ENCODE results near the gene APPBP2. TPM values are rescaled to one million over a fixed set of nuclear protein-coding genes. Genes with fewer than 3 reads are reported as not detected.

APPBP2 gene
- total RNA-seq, 1 experiment from 2014 or later, result 11.7 TPM

DNA sequence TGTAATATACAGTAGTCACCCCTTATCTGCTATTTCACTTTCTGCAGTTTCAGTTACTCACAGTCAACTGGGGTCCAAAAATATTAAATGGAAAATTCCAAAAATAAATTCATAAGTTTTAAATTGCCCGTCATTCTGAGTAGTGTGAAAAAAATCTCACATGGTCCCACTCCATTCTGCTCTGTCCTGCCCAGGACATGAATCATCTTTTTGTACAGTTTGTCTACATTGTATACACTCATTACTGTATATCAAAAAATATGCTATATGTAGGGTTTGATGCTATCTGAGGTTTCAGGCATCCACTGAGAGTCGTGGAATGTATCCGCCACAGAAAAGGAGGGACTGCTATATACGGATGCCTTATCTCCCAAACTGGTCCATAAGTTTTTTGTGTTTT lies 16.0 kb upstream of the APPBP2 start:
- Histone ChIP-seq H3K36me3 (replicated peaks; ENCODE audit: control insufficient read depth, insufficient read depth, low read length) (no peaks in the 10 kb centered on the region), H3K27me3 (ENCODE audit: control insufficient read depth, insufficient read depth, low read length) (no peaks in the 10 kb centered on the region), H3K4me3 (ENCODE audit: insufficient read depth, low read depth, low read length) (no peak overlapping the region)
- DNase-seq, result no peak

DNA sequence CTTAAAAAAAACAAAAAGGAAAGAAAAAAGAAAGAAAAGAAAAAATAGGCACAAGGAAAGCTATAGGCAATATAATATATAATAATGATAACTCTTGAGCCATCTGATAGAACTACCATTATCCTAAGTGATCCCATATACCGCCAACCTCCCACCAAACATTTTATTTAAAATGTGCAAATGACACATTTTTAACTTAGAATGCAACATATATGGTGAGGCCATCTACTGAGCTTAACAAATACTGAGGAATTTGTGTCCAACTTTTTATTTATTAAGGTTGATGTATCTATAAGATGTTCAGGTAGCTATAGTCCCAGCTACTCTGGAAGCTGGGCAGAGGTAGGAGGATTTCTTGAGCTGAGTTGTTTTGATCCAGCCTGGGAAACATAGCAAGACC lies 14.4 kb upstream of the APPBP2 start:
- Histone ChIP-seq H3K4me3 (ENCODE audit: insufficient read depth, low read depth, low read length) (no peak overlapping the region), H3K27me3 (ENCODE audit: control insufficient read depth, insufficient read depth, low read length) (no peaks in the 10 kb centered on the region), H3K36me3 (replicated peaks; ENCODE audit: control insufficient read depth, insufficient read depth, low read length) (no peaks in the 10 kb centered on the region)
- no peak for DNase-seq

DNA sequence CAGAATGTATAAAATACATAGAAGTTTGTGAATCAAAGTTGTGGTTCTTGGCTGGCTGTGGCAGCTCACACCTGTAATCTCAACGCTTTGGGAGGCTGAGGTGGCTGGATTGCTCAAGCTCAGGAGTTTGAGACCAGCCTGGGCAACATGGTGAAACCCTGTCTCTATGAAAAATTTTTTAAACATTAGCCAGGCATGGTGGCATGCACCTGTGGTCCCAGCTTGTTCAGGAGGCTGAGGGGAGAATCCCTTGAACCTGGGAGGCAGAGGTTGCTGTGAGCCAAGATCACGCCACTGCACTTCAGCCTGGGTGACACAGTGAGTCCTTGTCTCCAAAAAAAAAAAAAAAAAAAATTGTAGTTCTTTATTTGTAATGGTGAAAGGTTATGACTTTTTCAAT lies 13.8 kb upstream of the APPBP2 start:
- no peak for DNase-seq
- Histone ChIP-seq H3K27me3 (ENCODE audit: control insufficient read depth, insufficient read depth, low read length) (no peaks in the 10 kb centered on the region), H3K4me3 (ENCODE audit: insufficient read depth, low read depth, low read length) (no peak overlapping the region), H3K36me3 (replicated peaks; ENCODE audit: control insufficient read depth, insufficient read depth, low read length) (no peaks in the 10 kb centered on the region)

DNA sequence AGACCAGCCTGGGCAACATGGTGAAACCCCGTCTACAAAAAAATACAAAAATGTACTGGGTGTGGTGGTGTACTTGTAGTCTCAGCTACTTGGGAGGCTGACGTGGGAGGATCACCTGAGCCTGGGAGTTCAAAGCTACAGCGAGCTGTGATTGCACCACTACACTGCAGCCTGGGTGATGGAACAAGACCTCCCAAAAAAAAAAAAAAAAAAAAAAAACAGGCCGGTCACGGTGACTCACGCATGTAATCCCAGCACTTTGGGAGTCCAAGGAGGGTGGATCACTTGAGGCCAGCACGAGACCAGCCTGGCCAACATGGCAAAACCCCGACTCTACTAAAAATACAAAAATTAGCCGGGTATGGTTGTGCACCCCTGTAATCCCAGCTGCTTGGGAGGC lies 12.7 kb upstream of the APPBP2 start:
- H3K36me3 ChIP-seq (replicated peaks; ENCODE audit: control insufficient read depth, insufficient read depth, low read length), result no peaks in the 10 kb centered on the region
- no peaks in the 10 kb centered on the region for H3K27me3 ChIP-seq (ENCODE audit: control insufficient read depth, insufficient read depth, low read length)
- no peak overlapping the region for H3K4me3 ChIP-seq (ENCODE audit: insufficient read depth, low read depth, low read length)
- no peak for DNase-seq

DNA sequence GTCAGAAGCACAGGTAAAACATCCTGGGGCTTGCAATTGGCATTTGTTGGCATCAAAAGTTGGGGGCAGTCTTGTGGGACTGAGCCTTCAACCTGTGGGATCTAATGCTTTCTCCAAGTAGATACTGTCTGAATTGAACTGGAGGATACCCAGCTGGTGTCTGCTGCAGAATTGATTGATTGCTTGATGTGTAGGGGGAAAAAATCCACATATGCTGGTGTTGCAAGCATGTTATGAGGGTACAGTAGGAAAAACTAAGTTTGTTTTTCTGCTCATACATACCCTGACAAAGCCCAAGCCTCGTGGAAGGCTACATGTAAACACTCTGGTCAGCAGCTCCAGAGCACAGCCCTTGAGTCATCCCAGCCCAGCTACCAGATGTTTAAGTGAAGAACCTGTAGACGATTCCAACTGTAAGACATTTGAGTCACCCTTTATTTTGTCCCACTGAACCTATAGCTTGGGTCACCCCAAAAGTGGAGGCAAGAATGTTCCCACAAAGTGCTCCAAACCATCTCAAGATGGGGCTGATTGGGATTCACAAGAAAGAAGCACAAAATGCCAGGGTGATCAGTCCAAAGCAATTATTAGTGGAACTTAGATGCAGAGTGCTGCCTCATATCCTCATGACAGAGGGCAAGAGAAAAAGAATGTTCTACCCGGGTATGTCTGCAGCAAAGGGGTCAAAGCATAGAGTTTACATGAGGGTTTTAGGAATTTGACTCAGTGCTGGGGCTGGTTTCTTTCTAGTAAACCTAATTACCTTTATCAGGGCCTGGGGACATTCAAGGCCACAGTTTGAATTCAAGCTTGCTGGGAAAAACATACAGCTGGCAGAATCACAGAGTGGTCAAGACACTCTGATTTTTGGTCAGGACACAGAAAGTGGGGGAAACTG lies 9.6 kb upstream of the APPBP2 start:
- no peak for DNase-seq
- Histone ChIP-seq H3K36me3 (replicated peaks; ENCODE audit: control insufficient read depth, insufficient read depth, low read length) (no peaks in the 10 kb centered on the region), H3K4me3 (ENCODE audit: insufficient read depth, low read depth, low read length) (no peak overlapping the region), H3K27me3 (ENCODE audit: control insufficient read depth, insufficient read depth, low read length) (no peaks in the 10 kb centered on the region)

DNA sequence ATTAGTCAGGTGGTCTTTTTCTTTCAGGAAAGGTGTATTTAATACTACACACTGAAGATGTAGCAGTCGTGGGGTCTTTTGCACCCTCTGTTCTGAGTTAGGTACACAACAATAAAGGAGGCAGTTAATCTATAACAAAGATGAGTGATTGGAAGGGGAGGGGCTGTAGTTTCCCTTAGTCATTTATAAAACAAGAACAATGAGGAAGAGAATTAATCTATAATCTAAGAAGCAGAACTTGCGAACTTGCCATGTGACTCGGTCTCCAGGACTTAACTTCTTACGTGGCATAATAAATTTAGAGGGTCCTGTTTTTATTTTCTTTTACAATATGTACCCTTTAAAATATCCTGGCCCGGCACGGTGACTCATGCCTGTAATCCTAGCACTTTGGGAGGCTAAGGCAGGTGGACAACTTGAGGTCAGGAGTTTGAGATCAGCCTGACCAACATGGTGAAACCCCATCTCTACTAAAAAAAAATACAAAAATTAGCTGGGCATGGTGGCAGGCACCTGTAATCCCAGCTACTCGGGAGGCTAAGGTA lies 8.6 kb upstream of the APPBP2 start:
- no peak for DNase-seq
- no peaks in the 10 kb centered on the region for H3K36me3 ChIP-seq (replicated peaks; ENCODE audit: control insufficient read depth, insufficient read depth, low read length)

DNA sequence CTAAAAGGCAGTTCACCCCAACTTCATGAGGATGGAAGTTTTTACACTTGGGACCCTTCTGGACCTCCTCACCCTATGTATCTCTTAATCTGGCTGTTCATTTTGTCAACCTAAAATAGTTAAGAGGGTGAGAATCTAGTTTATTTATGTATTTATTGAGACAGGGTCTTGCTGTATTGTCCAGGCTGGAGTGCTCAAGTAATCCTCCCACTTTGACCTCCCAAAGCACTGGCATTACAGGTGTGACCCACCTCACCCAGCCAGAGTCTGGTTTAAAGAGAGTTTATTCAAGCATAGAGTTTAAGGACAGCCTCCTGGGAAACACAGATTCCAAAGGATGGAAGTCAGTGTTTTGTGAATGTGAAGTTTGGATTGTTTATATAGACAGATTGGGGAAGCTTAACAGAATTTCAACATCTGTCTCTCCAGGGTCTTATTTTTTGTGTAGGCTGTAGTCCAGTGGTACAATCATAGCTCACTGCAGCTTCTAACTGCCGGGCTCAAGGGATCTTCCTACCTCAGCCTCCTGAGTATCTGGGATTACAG lies 8.0 kb upstream of the APPBP2 start:
- H3K4me3 ChIP-seq (ENCODE audit: insufficient read depth, low read depth, low read length), result no peak overlapping the region
- H3K27me3 ChIP-seq (ENCODE audit: control insufficient read depth, insufficient read depth, low read length), result no peaks in the 10 kb centered on the region
- H3K36me3 ChIP-seq (replicated peaks; ENCODE audit: control insufficient read depth, insufficient read depth, low read length), result no peaks in the 10 kb centered on the region
- no peak for DNase-seq

More for the DNA sequence above, 8.6 kb upstream of the APPBP2 start:
- H3K27me3 ChIP-seq (ENCODE audit: control insufficient read depth, insufficient read depth, low read length), result no peaks in the 10 kb centered on the region
- H3K4me3 ChIP-seq (ENCODE audit: insufficient read depth, low read depth, low read length), result no peak overlapping the region

DNA sequence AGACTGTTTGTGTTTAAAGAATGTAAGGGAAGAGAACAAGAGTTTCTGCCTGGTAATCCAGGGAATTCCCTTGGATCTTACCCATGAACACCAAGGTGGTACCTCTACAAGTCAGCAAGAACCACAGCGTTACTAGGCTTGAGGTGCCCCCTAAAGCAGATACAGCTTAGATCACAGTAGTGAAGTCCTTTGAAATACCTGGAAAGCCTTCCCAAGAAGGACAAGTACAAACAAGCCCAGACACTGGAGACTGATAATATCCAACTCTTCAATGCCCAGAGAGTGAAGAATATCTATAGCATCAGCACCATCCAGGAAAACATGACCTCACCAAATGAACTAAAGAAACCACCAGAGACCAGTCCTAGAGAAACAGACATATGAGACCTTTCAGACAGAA lies 3.8 kb upstream of the APPBP2 start:
- DNase-seq, result no peak
- Histone ChIP-seq H3K27me3 (ENCODE audit: control insufficient read depth, insufficient read depth, low read length) (no peaks in the 10 kb centered on the region), H3K4me3 (ENCODE audit: insufficient read depth, low read depth, low read length) (no peak overlapping the region), H3K36me3 (replicated peaks; ENCODE audit: control insufficient read depth, insufficient read depth, low read length) (no peaks in the 10 kb centered on the region)

DNA sequence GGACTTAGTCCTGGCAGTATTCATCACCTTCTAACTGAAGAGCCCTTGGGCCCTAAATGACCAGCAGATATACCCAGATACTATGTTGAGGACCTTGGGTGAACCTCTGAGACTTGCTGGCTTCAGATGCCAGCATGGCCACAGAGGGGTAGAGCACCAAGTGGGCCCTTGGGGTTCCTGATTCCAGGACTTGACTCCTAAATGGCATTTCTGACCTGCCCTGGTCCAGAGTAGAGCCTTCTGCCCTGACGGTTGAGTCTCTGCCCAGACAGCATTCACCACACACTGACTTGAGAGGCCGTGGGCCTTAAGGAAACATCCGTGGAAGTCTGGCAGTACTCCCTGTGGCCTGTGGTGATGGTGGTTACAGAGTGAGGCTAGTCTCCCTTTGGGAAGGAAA lies 2.8 kb upstream of the APPBP2 start:
- no peaks in the 10 kb centered on the region for H3K36me3 ChIP-seq (replicated peaks; ENCODE audit: control insufficient read depth, insufficient read depth, low read length)
- no peaks in the 10 kb centered on the region for H3K27me3 ChIP-seq (ENCODE audit: control insufficient read depth, insufficient read depth, low read length)
- no peak for DNase-seq
- no peak overlapping the region for H3K4me3 ChIP-seq (ENCODE audit: insufficient read depth, low read depth, low read length)

DNA sequence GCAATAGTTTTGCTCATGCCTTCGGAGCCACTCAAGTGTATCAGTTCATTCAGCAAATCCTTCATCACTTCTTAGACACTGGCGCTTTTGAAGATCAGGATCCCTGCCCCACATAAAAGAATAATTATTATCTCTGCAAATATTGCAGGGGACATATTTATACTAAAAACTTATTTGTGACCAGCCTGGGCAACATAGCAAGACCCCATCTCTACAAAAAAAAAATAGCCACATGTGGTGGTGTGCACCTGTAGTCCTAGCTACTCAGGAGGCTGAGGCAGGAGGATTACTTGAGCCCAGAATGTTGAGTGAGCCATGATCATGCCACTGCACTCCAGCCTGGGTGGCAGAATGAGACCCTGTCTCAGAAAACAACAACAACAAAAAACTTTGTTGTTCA lies 1.7 kb upstream of the APPBP2 start:
- no peak overlapping the region for H3K4me3 ChIP-seq (ENCODE audit: insufficient read depth, low read depth, low read length)
- H3K36me3 ChIP-seq (replicated peaks; ENCODE audit: control insufficient read depth, insufficient read depth, low read length), result no peaks in the 10 kb centered on the region
- no peak for DNase-seq
- H3K27me3 ChIP-seq (ENCODE audit: control insufficient read depth, insufficient read depth, low read length), result no peaks in the 10 kb centered on the region

DNA sequence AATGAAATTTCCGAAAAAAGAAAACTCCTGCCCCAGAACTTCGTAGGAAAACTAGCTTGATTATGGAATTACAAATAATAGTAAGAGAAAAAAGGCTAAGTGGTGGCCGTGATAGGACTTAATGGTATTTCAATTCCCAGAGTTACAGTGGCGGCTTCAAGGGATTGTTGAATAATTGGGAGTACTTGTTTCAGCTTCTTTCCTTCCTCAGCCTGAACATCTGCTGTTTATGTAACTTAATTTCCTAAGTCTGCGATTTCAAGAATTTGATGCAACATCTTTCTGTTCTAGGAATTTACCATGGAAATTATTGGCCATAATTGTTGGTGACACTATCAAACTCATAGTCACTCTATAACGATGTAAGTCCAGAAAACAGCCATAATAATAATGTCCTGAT lies 684 bp upstream of the APPBP2 start:
- H3K36me3 ChIP-seq (replicated peaks; ENCODE audit: control insufficient read depth, insufficient read depth, low read length), result no peaks in the 10 kb centered on the region
- no peaks in the 10 kb centered on the region for H3K27me3 ChIP-seq (ENCODE audit: control insufficient read depth, insufficient read depth, low read length)
- H3K4me3 ChIP-seq (ENCODE audit: insufficient read depth, low read depth, low read length), result peak overlapping the region; percentile 72
- DNase-seq, result no peak

DNA sequence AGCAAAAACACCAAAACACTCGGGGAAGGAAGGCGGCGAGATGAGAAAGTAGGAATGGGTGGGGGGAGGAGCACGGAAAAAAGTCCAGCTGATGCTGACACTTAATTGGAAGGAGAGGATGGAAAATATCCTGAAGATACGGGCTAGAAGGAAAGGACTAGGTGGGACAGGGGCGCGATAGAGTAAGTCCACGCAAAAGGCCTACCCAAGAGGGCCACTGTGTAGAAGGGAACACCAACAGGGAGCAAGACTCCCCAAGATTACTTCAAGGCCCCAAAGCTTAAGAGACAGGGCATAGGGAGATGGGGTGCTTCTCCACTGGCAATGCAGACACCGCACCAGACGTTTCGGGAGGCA lies 736 bp downstream of the APPBP2 start:
- Histone ChIP-seq H3K4me3 (ENCODE audit: insufficient read depth, low read depth, low read length) (peak overlapping the region; percentile 72), H3K36me3 (replicated peaks; ENCODE audit: control insufficient read depth, insufficient read depth, low read length) (no peaks in the 10 kb centered on the region), H3K27me3 (ENCODE audit: control insufficient read depth, insufficient read depth, low read length) (no peaks in the 10 kb centered on the region)
- no peak for DNase-seq

DNA sequence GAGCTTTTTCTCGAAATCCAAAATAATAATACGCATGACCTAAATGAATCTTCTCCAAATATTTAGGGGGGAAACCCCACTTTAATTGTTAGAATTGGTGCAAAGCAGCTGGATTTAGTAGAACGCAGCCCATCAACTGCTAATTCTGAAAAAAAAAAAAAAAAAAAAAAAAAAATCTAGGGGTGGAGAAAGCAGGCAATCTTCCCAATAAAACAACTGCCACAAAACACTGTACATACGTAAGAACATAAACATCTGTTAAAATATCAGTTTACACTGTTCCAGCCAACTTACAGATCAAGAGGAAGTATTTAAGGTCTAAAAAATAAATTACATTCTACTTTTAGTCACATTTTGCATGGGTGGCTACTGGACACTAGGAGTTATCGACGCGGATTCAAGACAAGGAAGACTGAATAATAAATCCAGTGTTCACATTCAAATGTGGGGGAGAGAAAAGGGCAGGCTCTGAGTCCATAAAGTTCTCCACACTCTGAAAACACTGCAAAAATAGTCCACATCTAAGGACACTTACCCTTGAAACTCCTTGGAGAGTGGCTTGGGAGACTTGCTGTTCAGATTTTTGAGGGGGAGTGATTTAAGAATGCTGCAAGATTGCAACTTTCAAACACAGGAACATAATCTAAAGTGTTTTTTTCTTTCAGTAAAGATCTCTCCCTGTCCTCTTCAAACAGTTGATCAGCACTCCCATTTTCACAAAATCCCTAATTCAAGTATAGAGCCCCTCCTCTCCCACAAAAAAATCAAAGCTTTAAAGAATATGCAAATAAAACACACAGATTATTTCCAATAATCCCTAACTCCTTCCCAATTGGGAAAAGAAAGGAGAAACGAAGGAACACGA lies 1.3 kb downstream of the APPBP2 start:
- H3K4me3 ChIP-seq (ENCODE audit: insufficient read depth, low read depth, low read length), result peak overlapping the region; percentile 72
- no peak for DNase-seq
- H3K27me3 ChIP-seq (ENCODE audit: control insufficient read depth, insufficient read depth, low read length), result no peaks in the 10 kb centered on the region
- H3K36me3 ChIP-seq (replicated peaks; ENCODE audit: control insufficient read depth, insufficient read depth, low read length), result no peaks in the 10 kb centered on the region

DNA sequence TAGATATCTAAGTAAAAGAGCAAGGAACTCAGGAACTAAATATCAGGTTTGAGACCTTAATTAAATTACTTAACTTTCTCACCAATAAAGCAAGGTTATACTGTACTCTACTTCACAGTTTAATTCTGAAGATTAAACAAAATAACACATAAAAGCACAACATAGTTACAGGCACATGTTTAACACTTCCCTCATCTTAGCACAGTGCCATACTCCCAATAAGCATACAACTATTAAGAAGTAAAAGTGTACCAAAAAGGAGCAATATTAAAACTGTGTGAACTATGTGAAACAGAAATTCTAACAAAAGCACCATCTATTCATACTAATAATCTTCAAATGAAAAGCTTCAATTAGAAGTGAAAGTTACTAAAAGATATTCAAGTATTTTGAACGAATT lies 2.2 kb downstream of the APPBP2 start:
- no peak for DNase-seq
- H3K4me3 ChIP-seq (ENCODE audit: insufficient read depth, low read depth, low read length), result no peak overlapping the region
- no peaks in the 10 kb centered on the region for H3K27me3 ChIP-seq (ENCODE audit: control insufficient read depth, insufficient read depth, low read length)
- H3K36me3 ChIP-seq (replicated peaks; ENCODE audit: control insufficient read depth, insufficient read depth, low read length), result no peaks in the 10 kb centered on the region

Data from H7 (cell line).